Lower leg skin (tissue), 3 donors: ENCODE data around the gene FOXP1.

Experiments
- CTCF ChIP-seq, 3 donors: fragments of 450-650 bp; IDR thresholded peaks; one replicate each; pipeline ENCODE4 v1.5.1; 2016; ENCODE audit warnings: antibody characterized with exemption in 3 of 3, mild to moderate bottlenecking in 3 of 3, moderate library complexity in 2 of 3
- POLR2A ChIP-seq, 2 donors: fragments of 450-650 bp; IDR thresholded peaks; one replicate each; pipeline ENCODE4 v1.6.1; 2016 to 2017; ENCODE audit warnings: antibody characterized with exemption in 2 of 2, mild to moderate bottlenecking in 1 of 2, moderate library complexity in 1 of 2

- TF ChIP-seq CTCF (IDR thresholded peaks at IDR 0.05) (no peak), POLR2A (IDR thresholded peaks at IDR 0.05) (no peak)
These were observed 86.1 kb downstream of the FOXP1 start for GRCh38 chr3:71497367-71497897.
